Thyroid gland (tissue), 4 donors: Measurements from ENCODE around the gene PEX7.

Experiments
- CTCF ChIP-seq, 6 experiments: fragments of 200-600 bp in 3 of 6; fragments of 450-650 bp in 3 of 6; sonication (generic) in 3 of 6; IDR thresholded peaks; one replicate each; pipeline ENCODE4 v1.5.1; 2016 to 2019; ENCODE audit warnings: antibody characterized with exemption in 6 of 6, mild to moderate bottlenecking in 2 of 6, inconsistent platforms in 1 of 6, moderate library complexity in 1 of 6
- POLR2A ChIP-seq, 2 donors: fragments of 450-650 bp; IDR thresholded peaks; one replicate each; pipeline ENCODE4 v1.6.1; 2017; ENCODE audit warnings: antibody characterized with exemption in 2 of 2, mild to moderate bottlenecking in 2 of 2, moderate library complexity in 1 of 2

- TF ChIP-seq CTCF (IDR thresholded peaks at IDR 0.05) (no peak), POLR2A (IDR thresholded peaks at IDR 0.05) (no peak)
These were observed 802 bp downstream of the PEX7 start for GRCh38 chr6:136823128-136823660.
